Esophagus muscularis mucosa (tissue), 4 donors: ENCODE results near the gene USP25.

ENCODE experiments used
- CTCF ChIP-seq, 3 experiments: fragments of 200-600 bp in 2 of 3; fragments of 450-650 bp in 1 of 3; sonication (generic) in 2 of 3; IDR thresholded peaks; one replicate each; pipeline ENCODE4 v1.5.1; 2017 to 2019; ENCODE audit warnings: antibody characterized with exemption in 3 of 3, mild to moderate bottlenecking in 2 of 3, moderate library complexity in 1 of 3
- EP300 ChIP-seq: sonication (generic); formaldehyde crosslinking; IDR thresholded peaks from one replicate; pipeline ENCODE4 v1.6.1; 2017; ENCODE audit warnings: antibody characterized with exemption
- POLR2A ChIP-seq: fragments of 450-650 bp; IDR thresholded peaks from one replicate; pipeline ENCODE4 v1.6.1; 2017; ENCODE audit warnings: antibody characterized with exemption, moderate library complexity, mild to moderate bottlenecking, low read depth

GRCh38 chr21:15849927-15850326 is 120.1 kb downstream of the USP25 start:
- TF ChIP-seq CTCF (IDR thresholded peaks at IDR 0.05) (no peak), POLR2A (no peak), EP300 (no peak)
